ENCODE results near the gene TMEM106C.

The TMEM106C gene

GRCh38 chr12:48009471-48009870 lies 46.1 kb downstream of the TMEM106C start:
- DNase-seq (ENCODE audit: low read depth in 1 of 2, low spot score in 1 of 2) = no peak
- no peak for TF ChIP-seq JUND (IDR thresholded peaks at IDR 0.05; ENCODE audit: low read depth)
- in situ Hi-C loops (cut with HindIII; ENCODE audit: low pct_unique_long_range_greater_than_20kb, low sequenced_read_pairs) = no loop called here

GRCh38 chr12:48010366-48010970 lies 47.1 kb downstream of the TMEM106C start:
- in situ Hi-C loops (cut with HindIII; ENCODE audit: low pct_unique_long_range_greater_than_20kb, low sequenced_read_pairs) = no loop called here
- no peak for DNase-seq (ENCODE audit: low read depth in 1 of 2, low spot score in 1 of 2)
- TF ChIP-seq JUND (IDR thresholded peaks at IDR 0.05; ENCODE audit: low read depth) = no peak

- in situ Hi-C loops (cut with HindIII; ENCODE audit: low pct_unique_long_range_greater_than_20kb, low sequenced_read_pairs) = no loop called here
- peak; percentile 28 to 53 for DNase-seq (ENCODE audit: low read depth in 1 of 2, low spot score in 1 of 2)
- TF ChIP-seq JUND (IDR thresholded peaks at IDR 0.05; ENCODE audit: low read depth) = peak; percentile 89
Observed at GRCh38 chr12:48012070-48012469, 48.7 kb downstream of the TMEM106C start.

DNA sequence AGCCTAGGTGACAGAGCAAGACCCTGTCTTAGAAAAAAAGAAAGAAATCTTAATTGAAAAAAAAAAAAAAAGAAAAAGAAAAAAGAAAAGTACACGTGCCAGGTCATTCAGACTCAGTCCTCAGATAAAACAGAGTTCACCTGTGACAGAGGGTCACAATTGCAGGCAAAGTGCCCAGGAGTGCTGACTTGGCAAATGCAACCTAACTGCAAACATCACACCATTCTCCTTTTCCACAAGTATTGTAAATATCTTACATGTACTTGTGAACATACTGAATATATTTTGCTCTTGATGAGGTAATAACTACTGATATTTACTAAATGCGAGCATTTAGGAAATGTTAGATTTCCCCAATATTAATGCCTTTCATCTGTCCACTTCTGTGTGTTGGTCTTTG lies 49.9 kb downstream of the TMEM106C start:
- in situ Hi-C loops (cut with HindIII; ENCODE audit: low pct_unique_long_range_greater_than_20kb, low sequenced_read_pairs) = no loop called here
- DNase-seq (ENCODE audit: low read depth in 1 of 2, low spot score in 1 of 2) = no peak
- TF ChIP-seq JUND (IDR thresholded peaks at IDR 0.05; ENCODE audit: low read depth) = no peak

DNA sequence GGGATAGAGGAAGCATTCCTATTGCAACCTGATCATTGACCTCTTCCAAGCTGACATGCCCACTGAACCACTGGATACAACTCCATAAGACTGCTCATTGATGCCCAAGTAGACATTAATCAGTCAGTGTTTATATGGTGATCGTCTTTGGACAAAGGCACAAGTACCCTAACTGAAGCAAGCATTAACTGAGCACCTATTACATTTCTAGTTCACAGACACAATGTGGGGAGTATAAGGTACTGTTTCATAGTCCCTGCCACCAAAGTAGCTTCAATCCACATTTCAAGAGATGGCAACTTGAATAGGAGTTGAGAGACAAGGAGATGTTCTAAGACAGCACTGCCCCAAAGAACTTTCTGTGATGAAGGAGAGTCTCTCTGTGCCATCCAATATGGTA lies 51.7 kb downstream of the TMEM106C start:
- in situ Hi-C loops (cut with HindIII; ENCODE audit: low pct_unique_long_range_greater_than_20kb, low sequenced_read_pairs) = no loop called here
- no peak for TF ChIP-seq JUND (IDR thresholded peaks at IDR 0.05; ENCODE audit: low read depth)

DNA sequence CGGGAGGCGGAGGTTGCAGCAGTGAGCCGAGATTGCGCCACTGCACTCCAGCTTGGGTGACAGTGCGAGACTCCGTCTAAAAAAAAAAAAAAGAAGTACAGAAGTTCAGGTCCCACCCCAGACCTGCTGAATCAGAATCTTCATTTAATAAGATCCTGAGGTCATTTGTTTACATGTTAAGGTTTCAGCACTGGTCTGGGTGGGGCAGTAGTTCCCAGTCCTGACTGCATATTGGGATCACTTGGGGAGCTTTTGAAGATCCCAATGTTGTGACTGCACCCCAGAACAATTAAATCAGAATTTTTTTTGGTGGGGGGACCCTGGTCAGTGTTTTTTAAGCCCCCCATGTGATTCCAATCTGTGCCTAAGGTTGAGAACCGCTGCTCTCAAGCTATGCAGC lies 52.6 kb downstream of the TMEM106C start:
- in situ Hi-C loops (cut with HindIII; ENCODE audit: low pct_unique_long_range_greater_than_20kb, low sequenced_read_pairs) = no loop called here
- no peak for DNase-seq (ENCODE audit: low read depth in 1 of 2, low spot score in 1 of 2)
- no peak for TF ChIP-seq JUND (IDR thresholded peaks at IDR 0.05; ENCODE audit: low read depth)

More for the DNA sequence above, 51.7 kb downstream of the TMEM106C start:
- DNase-seq (ENCODE audit: low read depth in 1 of 2, low spot score in 1 of 2) = no peak

- no peak for DNase-seq (ENCODE audit: low read depth in 1 of 2, low spot score in 1 of 2)
- in situ Hi-C loops (cut with HindIII; ENCODE audit: low pct_unique_long_range_greater_than_20kb, low sequenced_read_pairs) = no loop called here
- TF ChIP-seq JUND (IDR thresholded peaks at IDR 0.05; ENCODE audit: low read depth) = no peak
Observed at GRCh38 chr12:48016373-48017020, 53.1 kb downstream of the TMEM106C start.

- in situ Hi-C loops (cut with HindIII; ENCODE audit: low pct_unique_long_range_greater_than_20kb, low sequenced_read_pairs) = no loop called here
- DNase-seq (ENCODE audit: low read depth in 1 of 2, low spot score in 1 of 2) = no peak
- no peak for TF ChIP-seq JUND (IDR thresholded peaks at IDR 0.05; ENCODE audit: low read depth)
Observed at GRCh38 chr12:48017496-48017895, 54.1 kb downstream of the TMEM106C start.

DNA sequence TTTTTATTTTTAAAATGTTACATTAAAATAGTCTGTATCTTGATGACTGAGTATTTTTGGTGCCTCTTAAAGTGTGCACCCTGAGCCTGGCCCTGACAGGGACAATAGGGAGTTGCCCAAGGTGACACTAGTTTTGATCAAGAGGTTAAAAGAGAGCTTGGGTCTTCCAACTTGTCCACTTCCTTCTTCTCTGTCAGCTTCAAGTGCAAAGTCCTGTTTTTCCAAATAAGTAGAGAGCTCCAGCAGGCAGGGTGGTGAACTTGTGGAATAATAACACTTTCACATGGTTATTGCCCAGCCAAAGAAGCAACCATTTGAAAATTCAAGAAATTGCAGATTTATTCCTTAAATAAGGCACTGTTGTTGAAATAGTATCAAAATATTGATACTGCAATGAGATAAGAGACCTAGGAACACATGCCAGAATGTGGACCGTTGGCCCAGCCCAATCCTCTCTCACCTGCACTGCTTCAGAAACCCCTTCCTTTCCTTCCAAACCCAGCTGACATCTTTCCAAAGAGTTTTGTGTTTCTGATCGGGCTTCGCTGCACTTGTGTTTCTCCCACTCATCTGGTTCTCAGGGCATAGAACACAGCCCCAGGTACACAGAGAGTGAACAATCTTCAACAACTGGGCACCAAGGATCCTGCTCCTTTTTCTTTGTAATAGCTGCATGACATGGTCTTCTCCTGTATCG lies 54.7 kb downstream of the TMEM106C start:
- DNase-seq (ENCODE audit: low read depth in 1 of 2, low spot score in 1 of 2) = no peak
- in situ Hi-C loops (cut with HindIII; ENCODE audit: low pct_unique_long_range_greater_than_20kb, low sequenced_read_pairs) = no loop called here
- no peak for TF ChIP-seq JUND (IDR thresholded peaks at IDR 0.05; ENCODE audit: low read depth)
